HEK293T (cell line): Measurements from ENCODE around the gene MIDN.

Experiments
- ARNT ChIP-seq: fragments of 450-650 bp; IDR thresholded peaks from 2 replicates; pipeline ENCODE4 v1.6.1; 2017; ENCODE audit warnings: mild to moderate bottlenecking
- BHLHE40 ChIP-seq: fragments of 450-650 bp; IDR thresholded peaks from 2 replicates; pipeline ENCODE4 v1.6.1; 2016; ENCODE audit warnings: mild to moderate bottlenecking, moderate library complexity, borderline replicate concordance
- FOXK2 ChIP-seq: fragments of 450-650 bp; IDR thresholded peaks from 2 replicates; pipeline ENCODE4 v1.6.1; 2016; ENCODE audit warnings: mild to moderate bottlenecking
- FOXM1 ChIP-seq: fragments of 450-650 bp; IDR thresholded peaks from 2 replicates; pipeline ENCODE4 v1.6.1; 2017; ENCODE audit warnings: mild to moderate bottlenecking, borderline replicate concordance
- L3MBTL2 ChIP-seq: fragments of 450-650 bp; conservative IDR thresholded peaks from 2 replicates; pipeline ENCODE4 v1.6.1; 2016; ENCODE audit warnings: mild to moderate bottlenecking
- SP1 ChIP-seq: fragments of 450-650 bp; IDR thresholded peaks from 2 replicates; pipeline ENCODE4 v1.6.1; 2017
- SUZ12 ChIP-seq: fragments of 450-650 bp; IDR thresholded peaks from 2 replicates; pipeline ENCODE4 v1.6.1; 2016; ENCODE audit warnings: mild to moderate bottlenecking
- TARDBP ChIP-seq: fragments of 450-650 bp; IDR thresholded peaks from 2 replicates; pipeline ENCODE4 v1.6.1; 2016

DNA sequence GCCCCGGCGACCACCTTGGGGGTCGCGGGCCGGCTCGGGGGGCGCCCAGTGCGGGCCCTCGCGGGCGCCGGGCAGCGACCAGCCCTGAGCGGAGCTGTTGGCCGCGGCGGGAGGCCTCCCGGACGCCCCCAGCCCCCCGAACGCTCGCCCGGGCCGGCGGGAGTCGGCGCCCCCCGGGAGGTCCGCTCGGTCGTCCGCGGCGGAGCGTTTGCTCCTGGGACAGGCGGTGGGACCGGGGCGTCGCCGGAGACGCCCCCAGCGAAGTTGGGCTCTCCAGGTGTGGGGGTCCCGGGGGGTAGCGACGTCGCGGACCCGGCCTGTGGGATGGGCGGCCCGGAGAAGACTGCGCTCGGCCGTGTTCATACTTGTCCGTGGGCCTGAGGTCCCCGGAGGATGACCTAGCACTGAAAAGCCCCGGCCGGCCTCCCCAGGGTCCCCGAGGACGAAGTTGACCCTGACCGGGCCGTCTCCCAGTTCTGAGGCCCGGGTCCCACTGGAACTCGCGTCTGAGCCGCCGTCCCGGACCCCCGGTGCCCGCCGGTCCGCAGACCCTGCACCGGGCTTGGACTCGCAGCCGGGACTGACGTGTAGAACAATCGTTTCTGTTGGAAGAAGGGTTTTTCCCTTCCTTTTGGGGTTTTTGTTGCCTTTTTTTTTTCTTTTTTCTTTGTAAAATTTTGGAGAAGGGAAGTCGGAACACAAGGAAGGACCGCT is 42.1 kb upstream of the MIDN start:
- no peak for TF ChIP-seq BHLHE40
- TF ChIP-seq ARNT = no peak
- TF ChIP-seq FOXM1 = no peak
- no peak for TF ChIP-seq SUZ12
- TF ChIP-seq L3MBTL2 = no peak
- no peak for TF ChIP-seq TARDBP
- TF ChIP-seq SP1 = no peak
- TF ChIP-seq FOXK2 = no peak
